Fibroblast of upper back skin (primary cell): ENCODE data around the gene DYNLT1.

ENCODE experiments used
- DNase-seq: peaks from one replicate; pipeline ENCODE4 v3.0.0-alpha.2; 2013

DYNLT1 gene

DNA sequence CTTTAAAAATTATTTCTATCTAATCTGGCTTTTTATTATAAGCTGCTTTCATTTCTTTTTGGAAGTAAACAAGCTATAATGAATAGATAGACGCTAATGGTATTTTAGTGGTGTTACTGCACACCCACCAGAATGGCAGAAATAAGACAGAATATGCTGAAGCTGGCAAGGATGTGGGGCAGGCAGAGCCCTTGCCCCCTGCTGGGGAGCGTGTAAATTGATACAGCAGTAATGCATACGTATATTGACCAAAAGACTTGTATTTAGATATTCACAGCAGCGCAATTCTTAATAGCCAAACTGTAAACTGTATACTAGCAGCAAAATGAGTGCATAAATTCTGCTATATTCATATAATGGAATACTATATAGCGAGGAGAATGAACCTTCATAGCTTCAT, 49.3 kb downstream of the DYNLT1 start:
- DNase-seq, result no peak

DNA sequence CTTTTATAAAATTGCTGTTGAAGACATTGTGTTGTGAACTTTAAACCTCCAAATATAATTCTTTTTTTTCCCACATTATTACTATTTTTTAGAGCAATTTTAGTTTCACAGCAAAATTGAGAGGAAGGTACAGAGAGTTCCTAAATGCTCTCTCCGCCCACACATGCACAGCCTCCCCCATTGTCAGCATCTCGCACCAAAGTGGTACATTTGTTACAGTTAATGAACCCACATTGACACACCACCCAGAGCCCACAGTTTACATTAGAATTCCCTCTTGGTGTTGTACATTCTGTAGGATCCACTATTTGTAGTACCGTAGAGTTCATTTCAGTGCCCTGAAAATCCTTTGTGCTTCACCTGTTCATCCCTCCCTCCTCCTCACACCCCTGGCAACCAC, 50.9 kb downstream of the DYNLT1 start:
- DNase-seq, result no peak

DNA sequence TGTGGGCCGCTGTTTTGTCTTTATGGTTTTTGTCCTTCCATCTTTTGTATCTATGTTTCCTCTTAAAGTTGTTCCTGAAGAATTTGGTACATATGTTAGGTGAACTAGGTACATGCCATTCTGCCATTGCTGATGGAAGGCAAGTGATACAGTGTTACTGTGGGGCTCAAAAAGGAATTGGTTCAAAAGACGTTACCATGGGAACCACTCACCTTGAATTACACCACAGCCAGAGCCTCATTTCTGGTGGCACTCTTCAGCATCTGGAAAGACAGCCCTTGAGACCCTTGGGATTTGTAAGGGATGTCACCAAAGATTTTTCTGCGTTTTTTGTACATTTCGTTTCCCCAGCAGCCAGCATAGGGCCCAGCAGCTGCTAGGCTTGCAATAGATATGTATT, 52.7 kb downstream of the DYNLT1 start:
- DNase-seq, result no peak

DNA sequence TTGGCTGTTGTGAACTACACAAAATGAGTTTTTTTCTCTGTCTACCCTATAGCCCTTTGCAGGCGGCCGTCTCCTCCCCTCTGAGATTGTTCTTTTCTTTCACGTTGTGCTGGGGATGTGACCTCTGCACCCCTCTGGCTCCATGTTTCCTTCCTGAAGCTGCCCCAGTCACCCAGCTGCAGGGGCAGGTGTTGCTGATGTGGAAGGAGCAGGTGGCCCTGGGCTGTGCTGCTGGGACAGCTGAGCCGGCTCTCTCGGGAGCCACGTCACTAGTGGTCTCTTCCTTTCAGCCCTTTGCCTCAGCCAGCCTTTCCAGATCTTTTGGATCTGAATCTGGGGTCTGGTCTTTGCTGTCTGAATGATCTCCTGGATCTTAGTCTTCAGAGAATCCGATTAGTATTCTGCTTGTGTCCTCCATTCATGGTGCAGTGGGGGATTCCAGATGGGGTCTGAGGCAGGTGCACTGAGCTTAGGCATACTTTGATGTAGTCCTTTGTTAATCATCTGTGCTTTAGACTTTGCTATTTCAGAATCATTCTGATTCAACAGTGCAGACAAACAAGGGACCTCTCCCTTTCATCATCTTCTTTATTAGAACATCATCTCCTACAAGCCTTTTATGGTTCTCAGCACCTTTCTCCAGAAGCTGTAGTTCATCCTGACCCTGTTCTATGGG, 53.3 kb downstream of the DYNLT1 start:
- no peak for DNase-seq

DNA sequence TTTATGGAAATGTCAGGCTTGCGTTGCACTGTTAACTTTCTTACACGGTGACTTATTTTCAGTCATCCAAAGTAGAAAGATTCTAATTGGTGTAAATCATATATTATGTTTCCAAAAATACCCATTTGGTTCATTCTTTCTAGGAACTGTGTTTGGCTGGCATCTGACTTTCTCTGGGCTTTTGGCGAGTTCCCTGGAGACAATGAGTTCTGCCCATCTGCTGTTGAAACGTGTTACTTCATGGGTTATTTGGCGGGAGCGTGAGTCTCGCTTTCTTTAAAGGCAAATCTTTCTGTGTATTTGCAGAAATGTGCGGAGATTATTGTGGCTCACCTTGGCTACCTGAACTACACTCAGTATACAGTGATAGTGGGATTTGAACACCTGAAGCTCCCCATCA, 55.2 kb downstream of the DYNLT1 start:
- DNase-seq, result no peak

DNA sequence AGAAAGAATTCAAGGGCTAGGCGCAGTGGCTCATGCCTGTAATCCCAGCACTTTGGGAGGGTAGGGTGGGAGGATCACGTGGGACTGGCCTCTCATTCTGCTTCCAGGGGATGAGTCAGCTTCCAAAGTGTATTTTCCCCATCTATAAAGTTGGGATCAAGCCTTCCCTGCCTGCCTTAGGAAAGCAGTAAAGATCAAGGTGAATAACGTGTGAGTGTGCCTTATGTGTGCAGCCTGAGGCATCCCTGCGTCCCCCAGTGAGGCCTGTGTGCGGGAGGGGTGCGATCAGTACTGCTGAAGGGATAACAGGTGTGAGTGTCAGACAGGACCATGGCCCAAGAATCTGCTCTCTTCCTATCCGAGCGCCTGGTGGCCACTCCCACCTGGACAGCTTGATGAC, 57.9 kb downstream of the DYNLT1 start:
- no peak for DNase-seq
